Adrenal gland (tissue), 5 donors: ENCODE measurements around the gene CAMK1D.

Experiments used
- CTCF ChIP-seq, 6 experiments: fragments of 450-650 bp in 4 of 6; fragments of 200-600 bp in 2 of 6; sonication (generic) in 1 of 6; IDR thresholded peaks; 1 replicate in 5 of 6; 2 replicates in 1 of 6; pipeline versions ENCODE4 v1.5.1 to v1.8.0; 2016 to 2021; ENCODE audit warnings: antibody characterized with exemption in 6 of 6, mild to moderate bottlenecking in 2 of 6, moderate library complexity in 1 of 6
- POLR2A ChIP-seq, 2 donors: fragments of 450-650 bp; IDR thresholded peaks; one replicate each; pipeline ENCODE4 v1.6.1; 2017; ENCODE audit warnings: antibody characterized with exemption in 2 of 2, mild to moderate bottlenecking in 2 of 2, moderate library complexity in 1 of 2
- donor health status: DM: no; HTN: no; CAD: no.

- TF ChIP-seq CTCF (IDR thresholded peaks at IDR 0.05) (no peak), POLR2A (IDR thresholded peaks at IDR 0.05) (no peak)
Measured at GRCh38 chr10:12636571-12636970, 287.2 kb downstream of the CAMK1D start.
